AG10803 (cell line): ENCODE results near the gene ANTXR1.

Source experiments
- DNase-seq: peaks from one replicate; pipeline ENCODE4 v3.0.0; 2010; ENCODE audit warnings: low read depth
- H3K4me3 ChIP-seq: 2 replicates; pipeline ENCODE4 v1.5.1; 2011; ENCODE audit warnings: mild to moderate bottlenecking, low read length, control low read depth
- TF ChIP-seq, protein P1 (sequence below): conservative IDR thresholded peaks from 2 replicates; pipeline ENCODE4 v1.5.1; 2011; ENCODE audit warnings: mild to moderate bottlenecking, low read length, control low read depth, inconsistent platforms

The ANTXR1 gene

DNA sequence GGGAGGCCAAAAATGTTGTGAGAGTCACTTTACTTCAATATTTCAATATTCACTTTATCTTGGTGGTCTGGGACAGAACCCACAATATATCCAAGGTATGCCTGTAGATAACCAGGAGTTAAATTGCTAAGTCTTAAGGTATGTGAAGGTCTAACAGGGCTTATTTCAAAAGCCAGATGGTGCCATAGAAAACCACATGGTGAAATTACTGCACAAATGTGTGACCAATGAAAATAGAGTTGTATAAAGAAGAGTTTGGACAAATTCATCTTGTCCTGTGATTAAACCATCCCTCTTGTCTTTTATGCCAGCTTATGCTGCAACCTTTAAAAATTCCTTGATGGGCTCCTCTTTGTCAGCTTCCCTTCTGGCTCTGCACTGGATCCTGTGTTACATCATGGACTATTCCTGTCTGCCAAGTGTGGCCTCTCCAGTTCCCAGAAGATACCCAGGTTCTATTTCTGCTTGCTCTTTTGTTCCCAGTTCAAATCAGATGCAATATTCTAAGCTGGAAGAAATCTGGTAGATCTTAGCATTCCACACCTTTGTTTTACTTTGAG is 46.8 kb downstream of the ANTXR1 start:
- H3K4me3 ChIP-seq, result no peak overlapping the region
- DNase-seq, result peak; percentile 78
- TF ChIP-seq, protein P1, sequence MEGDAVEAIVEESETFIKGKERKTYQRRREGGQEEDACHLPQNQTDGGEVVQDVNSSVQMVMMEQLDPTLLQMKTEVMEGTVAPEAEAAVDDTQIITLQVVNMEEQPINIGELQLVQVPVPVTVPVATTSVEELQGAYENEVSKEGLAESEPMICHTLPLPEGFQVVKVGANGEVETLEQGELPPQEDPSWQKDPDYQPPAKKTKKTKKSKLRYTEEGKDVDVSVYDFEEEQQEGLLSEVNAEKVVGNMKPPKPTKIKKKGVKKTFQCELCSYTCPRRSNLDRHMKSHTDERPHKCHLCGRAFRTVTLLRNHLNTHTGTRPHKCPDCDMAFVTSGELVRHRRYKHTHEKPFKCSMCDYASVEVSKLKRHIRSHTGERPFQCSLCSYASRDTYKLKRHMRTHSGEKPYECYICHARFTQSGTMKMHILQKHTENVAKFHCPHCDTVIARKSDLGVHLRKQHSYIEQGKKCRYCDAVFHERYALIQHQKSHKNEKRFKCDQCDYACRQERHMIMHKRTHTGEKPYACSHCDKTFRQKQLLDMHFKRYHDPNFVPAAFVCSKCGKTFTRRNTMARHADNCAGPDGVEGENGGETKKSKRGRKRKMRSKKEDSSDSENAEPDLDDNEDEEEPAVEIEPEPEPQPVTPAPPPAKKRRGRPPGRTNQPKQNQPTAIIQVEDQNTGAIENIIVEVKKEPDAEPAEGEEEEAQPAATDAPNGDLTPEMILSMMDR, result no peak

DNA sequence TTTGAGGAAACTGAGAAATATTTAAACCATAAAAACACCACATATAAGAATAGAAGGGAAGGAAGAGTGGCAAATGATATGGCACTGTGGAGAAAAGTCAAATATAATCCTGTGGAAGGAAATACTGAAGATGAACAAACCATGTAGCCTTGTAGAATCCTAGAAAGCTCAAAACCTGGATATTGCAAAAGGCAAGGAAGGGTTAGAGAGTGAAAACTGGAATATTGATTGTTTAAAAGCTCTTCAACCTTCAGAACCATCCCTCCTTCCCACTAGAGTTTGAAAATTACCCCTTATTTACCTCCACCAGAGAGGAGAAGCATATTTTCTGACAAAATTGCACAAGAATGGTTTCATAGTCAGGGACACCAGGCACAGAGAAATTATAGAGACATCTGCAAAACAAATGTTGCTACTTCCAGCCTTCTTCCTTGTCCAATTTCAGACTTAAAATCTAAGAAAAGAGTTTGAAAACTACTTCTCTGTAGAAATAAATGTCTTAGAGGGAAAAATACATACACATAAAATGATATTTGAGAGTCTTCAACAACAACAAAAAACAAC is 48.0 kb downstream of the ANTXR1 start:
- H3K4me3 ChIP-seq, result no peak overlapping the region
- TF ChIP-seq, protein P1, result no peak
- DNase-seq, result peak; percentile 50

DNA sequence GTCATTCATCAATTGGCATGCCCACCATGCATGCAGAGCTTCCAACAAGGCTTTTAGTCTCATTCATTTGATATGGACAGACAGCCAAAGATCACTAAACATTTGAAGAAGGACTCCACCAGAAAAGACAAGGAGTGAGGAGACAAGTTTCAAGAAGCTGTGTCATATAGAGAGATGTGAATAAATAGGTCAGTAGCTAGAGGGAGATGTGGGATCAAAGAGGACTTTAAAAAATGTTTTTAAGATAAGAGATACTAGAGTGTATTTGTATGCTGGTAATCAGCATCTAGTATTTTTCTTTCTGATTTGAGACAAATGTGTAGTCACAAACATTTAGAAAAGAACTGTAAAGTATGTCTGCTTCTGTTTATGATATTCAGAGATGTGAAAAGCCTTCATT is 48.5 kb downstream of the ANTXR1 start:
- no peak overlapping the region for H3K4me3 ChIP-seq

DNA sequence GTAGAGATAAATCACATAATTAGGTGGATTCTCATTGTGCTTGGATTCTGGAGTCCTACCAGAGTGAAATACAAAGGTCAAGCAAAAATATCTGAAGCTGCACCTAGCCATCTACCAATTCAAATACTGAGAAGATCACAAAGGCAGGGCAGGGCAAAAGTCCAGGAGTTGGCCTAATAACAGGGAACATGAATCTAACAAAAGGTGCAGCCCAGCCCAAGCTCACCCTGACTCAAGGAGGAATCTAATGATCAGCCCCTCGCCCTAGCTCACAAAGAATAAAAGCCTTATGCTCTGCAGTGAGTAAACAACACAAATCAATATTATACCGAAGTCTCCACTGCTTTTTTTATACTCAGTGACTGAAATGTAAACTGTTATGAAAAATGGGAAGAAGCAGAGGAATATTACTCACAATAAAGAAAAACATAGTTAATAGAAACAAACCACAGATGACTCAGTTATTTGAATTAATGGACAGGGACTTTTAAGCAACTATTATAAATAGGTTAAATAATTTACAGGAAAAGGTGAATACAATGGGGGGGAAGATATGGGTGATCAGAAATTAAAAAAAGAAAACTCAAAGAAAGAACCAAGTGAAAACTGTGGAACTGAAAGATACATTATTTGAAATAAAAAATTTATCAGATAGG is 49.5 kb downstream of the ANTXR1 start:
- H3K4me3 ChIP-seq, result no peak overlapping the region
- no peak for DNase-seq
- TF ChIP-seq, protein P1, result no peak

More for the DNA sequence above, 48.5 kb downstream of the ANTXR1 start:
- no peak for DNase-seq
- TF ChIP-seq, protein P1, result no peak

DNA sequence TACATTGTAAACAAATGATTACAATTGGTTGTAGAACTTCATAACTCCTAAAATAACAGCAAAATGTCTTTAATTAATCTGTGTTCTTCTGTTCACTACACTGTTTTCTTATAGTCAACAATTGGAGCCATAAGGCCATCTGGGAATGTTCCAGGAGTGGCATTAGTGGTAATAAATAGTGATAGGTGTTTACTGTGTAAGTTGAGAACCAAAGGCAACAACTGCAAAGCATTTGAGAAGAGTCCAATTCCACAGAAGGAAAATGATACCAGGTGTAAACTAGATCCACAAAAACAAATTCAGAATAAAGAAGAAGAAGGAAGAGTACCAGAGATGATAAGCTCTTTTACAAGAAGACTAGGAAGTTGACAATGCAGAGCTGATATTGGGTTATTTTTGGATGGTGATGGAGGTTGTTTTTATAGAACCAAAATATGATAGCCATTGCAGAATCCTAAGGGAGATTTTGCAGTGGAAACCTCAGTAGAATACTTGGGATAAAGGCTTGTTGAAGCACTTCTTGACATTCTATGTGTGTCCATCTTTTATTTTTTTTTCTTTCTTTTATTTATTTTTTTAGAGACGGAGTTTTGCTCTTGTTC is 52.9 kb downstream of the ANTXR1 start:
- TF ChIP-seq, protein P1, result no peak

DNA sequence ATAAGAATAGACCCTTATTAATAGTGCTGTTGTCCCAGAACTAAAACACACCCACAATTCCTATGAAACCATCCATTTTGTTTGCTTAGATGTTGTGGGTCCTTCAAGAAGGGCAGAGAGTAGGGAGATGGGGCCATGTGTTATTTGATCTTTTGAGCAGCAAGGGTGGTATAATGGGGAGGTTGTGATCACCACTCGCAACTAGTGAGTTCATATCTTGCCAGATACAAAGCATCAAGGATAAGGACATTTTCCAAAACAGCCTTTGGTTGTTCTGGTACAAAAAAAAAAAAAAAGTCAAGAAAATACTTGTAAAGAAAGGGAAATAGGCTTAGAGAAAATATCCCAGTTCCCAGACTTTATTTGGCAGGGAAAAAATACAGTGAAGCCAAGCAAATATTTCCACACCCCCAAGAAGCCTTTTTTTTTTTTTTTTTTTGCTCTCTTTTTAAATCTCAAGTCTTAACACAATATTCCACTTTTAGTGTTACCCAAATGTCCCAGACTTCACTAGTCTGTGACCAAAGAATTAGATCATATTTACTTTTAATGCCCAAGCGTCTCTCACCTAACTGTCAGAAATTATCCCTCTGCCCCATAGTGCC is 54.1 kb downstream of the ANTXR1 start:
- no peak overlapping the region for H3K4me3 ChIP-seq
- TF ChIP-seq, protein P1, result no peak
- no peak for DNase-seq

More for the DNA sequence above, 52.9 kb downstream of the ANTXR1 start:
- DNase-seq, result no peak
- no peak overlapping the region for H3K4me3 ChIP-seq
